NB4 (cell line): ENCODE results near the gene MCF2L.

Experiments used
- POLR2A ChIP-seq: IDR thresholded peaks from 2 replicates; pipeline ENCODE4 v1.6.1; 2011; ENCODE audit warnings: mild to moderate bottlenecking; ENCODE audit not compliant: insufficient read length; ENCODE audit errors: extremely low read depth
- TF ChIP-seq, protein P1 (sequence below): IDR thresholded peaks from one replicate; pipeline ENCODE4 v1.5.1; 2012; ENCODE audit warnings: low read depth, low read length
- TF ChIP-seq, protein P2 (sequence below): IDR thresholded peaks from 2 replicates; pipeline ENCODE4 v1.6.1; 2011; ENCODE audit warnings: low read depth, low read length

GRCh38 chr13:113053376-113053775, 84.4 kb downstream of the MCF2L start:
- TF ChIP-seq, protein P1, sequence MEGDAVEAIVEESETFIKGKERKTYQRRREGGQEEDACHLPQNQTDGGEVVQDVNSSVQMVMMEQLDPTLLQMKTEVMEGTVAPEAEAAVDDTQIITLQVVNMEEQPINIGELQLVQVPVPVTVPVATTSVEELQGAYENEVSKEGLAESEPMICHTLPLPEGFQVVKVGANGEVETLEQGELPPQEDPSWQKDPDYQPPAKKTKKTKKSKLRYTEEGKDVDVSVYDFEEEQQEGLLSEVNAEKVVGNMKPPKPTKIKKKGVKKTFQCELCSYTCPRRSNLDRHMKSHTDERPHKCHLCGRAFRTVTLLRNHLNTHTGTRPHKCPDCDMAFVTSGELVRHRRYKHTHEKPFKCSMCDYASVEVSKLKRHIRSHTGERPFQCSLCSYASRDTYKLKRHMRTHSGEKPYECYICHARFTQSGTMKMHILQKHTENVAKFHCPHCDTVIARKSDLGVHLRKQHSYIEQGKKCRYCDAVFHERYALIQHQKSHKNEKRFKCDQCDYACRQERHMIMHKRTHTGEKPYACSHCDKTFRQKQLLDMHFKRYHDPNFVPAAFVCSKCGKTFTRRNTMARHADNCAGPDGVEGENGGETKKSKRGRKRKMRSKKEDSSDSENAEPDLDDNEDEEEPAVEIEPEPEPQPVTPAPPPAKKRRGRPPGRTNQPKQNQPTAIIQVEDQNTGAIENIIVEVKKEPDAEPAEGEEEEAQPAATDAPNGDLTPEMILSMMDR, result no peak
- TF ChIP-seq, protein P2, sequence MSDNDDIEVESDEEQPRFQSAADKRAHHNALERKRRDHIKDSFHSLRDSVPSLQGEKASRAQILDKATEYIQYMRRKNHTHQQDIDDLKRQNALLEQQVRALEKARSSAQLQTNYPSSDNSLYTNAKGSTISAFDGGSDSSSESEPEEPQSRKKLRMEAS, result no peak
- TF ChIP-seq POLR2A, result no peak
